Left renal pelvis (tissue), 4 donors: Measurements from ENCODE around the gene ANP32E. TPM values are rescaled to one million over a fixed set of nuclear protein-coding genes. Genes with fewer than 3 reads are reported as not detected.

ENCODE experiments used
- DNase-seq, 4 donors: peaks; one replicate each; pipeline ENCODE4 v3.0.0-alpha.2; 2013; ENCODE audit warnings: low read depth in 4 of 4, low spot score in 3 of 4
- polyA plus RNA-seq, 4 donors: library from polyadenylated mRNA; unstranded; fragments of 120-200 nt; gene quantifications; one replicate each; pipeline ENCODE4 v1.2.1, GENCODE V29; 2013; ENCODE audit not compliant: insufficient read length in 4 of 4

ANP32E gene
- polyA plus RNA-seq = 100 to 1,000 TPM in 3 of 4 donors, 10 to 100 TPM in 1; 68.0 to 142 (median 115) TPM

DNA sequence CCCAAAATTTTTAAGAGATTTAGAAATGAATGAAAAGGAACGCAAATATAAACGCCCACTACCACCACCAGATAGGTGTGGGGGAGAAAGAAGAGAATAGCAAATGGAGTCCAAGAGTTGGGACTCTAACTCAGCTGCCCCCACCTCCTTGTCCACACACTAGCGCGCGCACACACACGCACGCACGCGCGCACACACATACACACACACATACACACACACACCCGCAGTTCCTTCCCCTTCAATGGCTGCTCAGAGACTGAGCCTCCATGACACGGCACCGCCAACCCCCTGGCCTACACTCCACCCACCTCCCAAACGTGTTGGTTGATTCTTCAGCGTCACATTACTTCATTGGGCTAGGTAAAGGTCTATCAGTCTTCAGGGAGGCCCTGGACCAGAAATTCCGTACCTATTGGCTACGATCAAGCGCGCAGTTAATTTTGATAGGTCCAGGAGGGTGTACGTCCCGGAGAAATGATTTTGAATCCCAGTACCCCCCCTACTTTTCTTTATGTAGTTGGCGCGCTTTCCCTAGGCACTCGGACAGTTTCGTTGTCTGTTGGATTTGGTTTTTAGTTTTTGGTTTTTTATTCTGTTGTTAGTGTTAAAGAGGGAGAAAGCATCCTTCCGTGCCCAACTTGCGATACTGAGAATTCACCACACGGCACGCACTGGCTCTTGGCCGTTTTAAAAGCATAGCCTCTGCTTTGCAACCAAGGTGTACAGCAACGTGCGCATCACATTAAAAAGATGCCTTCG lies at the start of gene ANP32E:
ANP32E (minus strand) TSS at position 261 of the 762 bp plus-strand sequence. CDS start 326 bp downstream, outside the sequence.
- DNase-seq = peak; percentile 95 to 99 (median 96)

DNA sequence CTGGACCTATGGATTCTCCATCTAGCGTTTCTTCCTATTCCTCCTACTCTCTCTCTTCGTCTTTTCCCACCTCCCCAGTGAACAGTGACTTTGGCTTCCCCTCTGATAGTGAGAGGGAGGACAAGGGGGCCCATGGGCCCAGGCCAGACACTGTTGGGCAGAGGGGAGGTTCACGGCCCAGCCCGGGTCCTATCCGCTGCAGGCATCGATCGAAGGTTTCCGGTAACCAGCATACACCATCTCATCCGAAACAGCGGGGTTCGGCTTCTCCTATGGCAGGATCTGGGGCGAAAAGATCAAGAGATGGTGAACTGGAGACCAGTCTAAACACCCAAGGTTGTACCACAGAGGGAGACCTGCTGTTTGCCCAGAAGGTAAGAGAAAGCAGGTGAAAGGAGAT lies 47.3 kb upstream of the ANP32E start:
- DNase-seq = no peak

DNA sequence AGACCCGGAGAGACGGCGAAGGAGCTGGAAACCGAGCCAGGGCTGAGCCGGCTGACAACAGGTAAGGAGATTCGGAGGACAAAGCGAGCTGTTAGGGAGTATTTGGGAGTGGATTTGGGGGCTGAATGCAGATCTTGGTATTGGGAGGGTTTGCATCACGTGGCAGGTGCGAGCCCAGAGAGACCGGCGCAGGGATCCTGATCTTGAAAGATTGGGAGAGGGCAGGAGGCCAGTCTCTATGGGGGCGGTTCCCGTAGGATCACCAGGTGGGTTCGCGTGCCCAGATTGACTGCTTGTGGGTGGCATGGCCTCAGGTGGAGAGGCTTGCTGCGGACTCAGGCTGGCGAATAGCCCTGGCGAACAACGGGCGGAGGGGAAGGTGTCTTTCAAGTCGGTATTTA lies 46.6 kb upstream of the ANP32E start:
- no peak for DNase-seq

DNA sequence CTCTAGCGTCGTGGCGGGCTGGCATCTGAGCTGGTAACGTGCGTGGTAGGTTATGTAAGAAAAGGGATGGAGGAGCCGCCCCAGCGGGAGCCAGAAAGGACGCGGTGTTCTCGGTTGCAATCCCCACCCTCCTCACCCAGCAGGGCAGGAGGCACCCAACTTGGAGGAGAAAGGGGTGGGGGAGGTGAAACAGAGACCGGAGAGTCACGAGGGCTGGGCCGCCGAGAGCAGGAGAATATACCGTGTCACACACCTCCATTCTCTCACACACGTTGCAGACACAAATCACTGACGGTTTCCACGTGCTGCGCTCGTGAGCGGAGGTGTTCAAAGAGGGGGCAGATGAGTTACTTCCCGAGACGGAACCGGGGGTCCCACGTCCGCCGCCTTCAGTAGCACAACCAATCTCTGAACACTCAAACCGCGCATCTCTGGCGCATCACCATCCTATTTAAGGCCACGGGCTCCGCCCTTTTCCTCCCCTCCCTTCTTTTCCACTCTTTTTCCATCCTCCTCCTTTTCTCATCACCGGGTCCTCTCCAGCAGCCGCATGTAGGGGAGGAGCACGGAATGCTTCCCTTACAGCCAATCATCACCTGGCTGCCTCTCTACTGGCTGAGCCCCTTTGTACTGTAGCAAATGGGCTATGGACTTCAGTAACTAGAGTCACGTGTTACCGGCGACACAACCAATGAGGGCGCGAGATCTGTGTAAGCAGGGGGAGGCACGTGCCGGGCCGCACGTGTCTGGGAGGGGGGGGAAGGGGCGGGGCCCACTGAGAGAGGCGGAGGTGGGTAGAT lies 46.0 kb upstream of the ANP32E start, which contains the start of gene CIART:
CIART (plus strand) TSS at position 797 of the 800 bp plus-strand sequence. CDS start 714 bp downstream, outside the sequence.
- DNase-seq = peak; percentile 90 to 96 (median 92)

DNA sequence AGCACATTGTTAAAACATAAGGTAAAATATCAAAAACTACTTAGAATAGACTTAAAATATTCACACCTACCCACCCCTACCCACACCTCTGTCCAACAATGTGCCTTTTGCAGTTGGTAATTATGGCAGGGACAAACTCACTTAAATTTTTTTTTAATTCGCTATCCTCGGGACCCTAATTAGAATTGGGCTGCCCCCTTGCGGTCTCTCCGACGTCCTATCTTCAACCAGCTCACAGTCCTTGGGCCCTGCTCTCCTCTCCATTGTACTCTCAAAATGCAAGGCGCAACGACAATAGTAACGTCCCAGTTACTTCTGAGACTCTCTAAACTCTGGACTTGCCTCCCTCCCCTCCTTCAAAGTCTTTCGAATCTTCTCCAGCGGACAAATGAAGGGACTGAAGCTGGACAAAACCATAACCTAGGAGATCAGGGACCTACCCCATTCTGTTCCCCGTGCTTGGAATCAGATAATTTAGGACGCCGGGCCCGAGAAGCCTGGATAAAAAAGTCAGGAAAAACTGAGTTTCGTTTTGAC lies 45.4 kb upstream of the ANP32E start:
- peak in 1 of 4 donors; percentile 36 for DNase-seq

DNA sequence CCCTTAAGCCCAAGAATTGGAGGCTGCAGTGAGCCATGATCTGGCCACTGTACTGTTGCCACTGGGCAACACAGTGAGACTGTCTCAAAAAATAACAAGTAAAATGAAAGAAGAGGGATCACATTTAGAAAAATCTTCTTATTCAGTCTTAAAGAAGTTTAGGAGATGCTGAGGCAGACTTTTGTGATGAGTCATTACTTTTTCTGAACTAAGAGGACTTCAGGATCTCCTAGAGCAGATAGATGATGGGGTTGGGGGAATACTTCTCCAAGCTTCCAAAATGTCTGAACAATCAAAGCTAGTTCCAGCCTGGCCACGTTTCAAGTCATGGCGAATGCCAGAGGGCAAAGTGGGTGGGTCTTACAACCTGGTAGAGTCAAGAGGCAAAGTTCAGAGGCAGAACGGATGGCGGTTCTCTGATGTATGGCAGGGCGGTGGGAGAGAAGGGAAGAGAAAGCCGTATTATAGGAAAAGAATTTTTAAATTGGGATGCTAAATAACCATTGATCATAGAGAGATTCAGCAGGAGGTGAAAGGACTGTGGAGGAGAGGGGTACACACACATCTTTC lies 44.3 kb upstream of the ANP32E start:
- no peak for DNase-seq

DNA sequence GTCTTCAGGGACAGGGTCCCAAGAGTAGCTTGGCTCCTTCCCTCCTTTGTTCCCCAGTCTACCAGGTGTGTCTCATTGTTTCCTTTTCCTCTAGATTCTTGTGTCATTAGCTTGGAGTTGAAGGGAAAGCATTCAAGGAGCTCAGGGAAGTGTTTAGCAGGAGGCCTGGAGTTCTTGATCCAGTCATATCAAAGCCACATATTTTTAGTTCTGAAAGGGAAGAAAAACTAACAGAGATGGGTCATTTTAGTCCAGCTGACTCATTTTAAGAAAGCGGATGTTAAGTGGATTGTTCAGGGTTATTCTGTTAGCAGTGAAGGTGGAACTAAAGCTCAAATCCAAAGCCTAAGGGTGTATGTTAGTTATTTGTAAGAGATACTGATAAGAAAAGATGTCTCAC lies 37.4 kb upstream of the ANP32E start:
- DNase-seq = no peak

DNA sequence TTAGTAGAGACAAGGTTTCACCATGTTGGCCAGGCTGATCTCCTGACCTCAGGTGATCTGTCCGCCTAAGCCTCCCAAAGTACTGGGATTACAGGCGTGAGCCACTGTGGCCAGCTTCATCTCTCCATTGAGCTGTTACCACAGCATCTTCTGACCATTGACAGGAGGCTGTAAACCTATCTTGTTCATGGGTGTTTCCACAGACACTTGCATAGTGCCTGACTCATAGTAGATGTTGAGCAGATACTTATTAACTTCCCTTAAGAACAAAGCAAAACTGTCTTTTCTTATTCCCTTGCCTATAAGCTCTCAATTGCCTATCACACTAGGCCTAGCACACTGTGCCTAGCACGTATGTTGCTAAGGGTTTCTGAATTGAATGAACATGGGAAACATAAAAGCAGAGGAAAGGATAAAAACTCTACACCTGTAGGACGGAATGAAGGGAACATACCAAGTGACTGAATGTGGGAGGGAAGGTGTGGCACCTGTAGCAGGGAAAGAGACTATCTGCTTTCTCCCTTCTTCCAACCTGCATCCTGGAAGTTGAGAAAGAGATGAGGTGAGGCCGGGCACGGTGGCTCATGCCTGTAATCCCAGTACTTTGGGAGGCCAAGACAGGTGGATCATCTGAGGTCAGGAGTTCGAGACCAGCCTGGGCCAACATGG lies 35.5 kb upstream of the ANP32E start:
- no peak for DNase-seq

DNA sequence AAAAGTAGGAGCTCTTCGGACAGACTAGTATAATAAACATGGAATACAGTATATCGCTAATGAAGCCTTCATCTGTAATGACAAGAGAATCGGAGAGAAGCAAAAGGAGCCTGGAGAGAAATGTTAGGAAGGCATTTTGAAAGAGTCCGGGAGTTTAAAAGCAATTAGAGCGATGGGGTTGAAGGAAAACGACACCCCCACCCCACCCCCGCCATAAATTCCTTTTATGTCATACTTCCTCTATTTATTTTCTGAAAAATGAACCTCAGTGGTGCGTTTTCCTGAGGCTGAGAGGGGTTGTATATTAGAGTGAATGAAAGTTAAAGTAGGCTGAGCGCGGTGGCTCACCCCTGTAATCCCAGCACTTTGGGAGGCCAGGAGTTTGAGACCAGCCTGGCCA lies 33.5 kb upstream of the ANP32E start:
- DNase-seq = no peak

DNA sequence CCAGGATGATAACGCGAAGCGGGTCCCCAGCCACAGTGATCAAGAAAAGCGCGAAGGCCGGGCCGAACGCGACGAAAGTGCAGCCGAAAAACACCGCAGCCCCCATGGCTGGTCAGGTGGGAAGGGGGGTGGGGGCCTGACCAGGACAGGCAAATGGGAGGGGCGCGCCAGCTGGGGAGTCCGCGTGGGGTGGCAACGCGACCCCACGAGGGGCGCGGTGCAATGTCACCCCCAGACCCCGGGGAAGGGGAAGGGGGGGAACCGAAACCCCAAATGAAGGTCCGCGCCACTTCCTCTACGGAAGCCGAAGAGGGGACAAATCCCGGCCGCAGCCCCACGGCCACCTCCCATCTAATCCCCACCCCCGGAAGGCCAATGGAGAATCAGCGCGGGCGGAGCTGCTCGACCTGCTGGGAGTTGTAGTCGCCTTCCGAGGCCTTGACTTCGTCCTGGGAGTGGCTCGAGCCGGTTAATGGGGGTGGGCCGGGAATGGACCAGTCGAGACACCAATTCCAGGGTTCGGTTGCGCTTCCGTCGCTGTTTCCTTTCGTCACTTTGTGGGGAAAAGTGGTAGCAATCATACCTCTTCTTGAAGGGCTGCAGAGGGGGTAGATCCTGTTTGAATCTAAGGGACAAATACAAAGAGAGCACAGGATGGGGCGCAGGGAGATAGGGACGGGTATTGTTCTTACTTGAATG lies 32.9 kb upstream of the ANP32E start, which contains the start of gene APH1A:
APH1A (minus strand) TSS at position 312 of the 699 bp plus-strand sequence; CDS start at position 106, 206 bp downstream.
- DNase-seq = peak; percentile 91 to 96 (median 94)

DNA sequence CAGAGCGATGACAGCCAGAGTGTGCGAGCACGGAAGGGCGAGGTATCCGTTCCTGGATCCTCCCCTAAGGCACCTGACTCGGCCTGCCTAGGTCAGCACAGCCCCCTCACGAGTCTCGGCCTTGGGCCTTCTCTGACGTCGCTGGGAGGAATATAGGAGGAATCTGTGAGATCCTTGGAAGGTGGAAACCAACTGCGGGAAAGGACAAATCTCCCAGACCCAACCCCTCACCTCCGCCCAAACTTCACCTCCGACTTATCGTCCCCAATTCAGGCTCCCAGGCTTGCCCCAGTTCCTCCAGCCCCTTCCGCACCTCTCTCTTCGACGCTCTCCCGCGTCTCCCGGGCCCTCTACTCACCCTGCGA lies 32.4 kb upstream of the ANP32E start:
- DNase-seq = no peak

DNA sequence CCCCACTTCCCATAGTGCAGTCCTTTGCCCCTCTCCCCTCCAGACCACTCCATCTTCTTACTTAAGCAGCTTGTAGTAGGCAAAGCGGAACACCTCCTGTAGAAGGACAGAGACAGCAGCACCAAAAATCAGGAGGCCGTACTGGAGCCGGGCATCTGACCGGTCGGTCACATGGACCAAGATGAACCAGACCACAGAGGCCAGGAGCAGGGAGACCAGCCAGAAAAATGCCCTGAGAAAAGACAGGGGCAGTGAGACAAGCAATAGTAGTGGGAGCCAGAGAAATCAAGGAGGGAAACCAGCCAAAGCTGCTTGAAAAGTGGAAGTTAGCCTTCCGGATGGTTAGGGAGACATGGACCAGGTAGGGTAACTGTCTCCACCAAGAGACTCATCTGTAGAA lies 32.0 kb upstream of the ANP32E start:
- DNase-seq = no peak

DNA sequence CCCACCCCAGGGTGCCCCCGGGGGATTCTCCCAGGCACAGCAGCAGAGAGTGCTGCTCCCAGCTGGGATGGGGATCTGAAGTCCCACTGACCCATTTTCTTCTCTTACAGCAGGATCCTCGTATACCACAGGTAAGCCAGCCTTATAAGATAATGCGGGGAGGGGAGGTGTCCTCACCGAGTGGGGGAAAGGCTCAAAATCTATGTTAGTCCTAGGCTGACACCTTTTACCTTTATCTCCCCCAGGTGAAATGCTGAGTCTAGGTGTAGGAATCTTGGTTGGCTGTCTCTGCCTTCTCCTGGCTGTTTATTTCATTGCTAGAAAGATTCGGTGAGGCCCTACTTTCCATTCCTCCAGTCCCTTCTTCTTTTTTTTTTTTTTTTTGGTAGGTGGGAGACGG lies 27.6 kb upstream of the ANP32E start:
- DNase-seq = no peak

DNA sequence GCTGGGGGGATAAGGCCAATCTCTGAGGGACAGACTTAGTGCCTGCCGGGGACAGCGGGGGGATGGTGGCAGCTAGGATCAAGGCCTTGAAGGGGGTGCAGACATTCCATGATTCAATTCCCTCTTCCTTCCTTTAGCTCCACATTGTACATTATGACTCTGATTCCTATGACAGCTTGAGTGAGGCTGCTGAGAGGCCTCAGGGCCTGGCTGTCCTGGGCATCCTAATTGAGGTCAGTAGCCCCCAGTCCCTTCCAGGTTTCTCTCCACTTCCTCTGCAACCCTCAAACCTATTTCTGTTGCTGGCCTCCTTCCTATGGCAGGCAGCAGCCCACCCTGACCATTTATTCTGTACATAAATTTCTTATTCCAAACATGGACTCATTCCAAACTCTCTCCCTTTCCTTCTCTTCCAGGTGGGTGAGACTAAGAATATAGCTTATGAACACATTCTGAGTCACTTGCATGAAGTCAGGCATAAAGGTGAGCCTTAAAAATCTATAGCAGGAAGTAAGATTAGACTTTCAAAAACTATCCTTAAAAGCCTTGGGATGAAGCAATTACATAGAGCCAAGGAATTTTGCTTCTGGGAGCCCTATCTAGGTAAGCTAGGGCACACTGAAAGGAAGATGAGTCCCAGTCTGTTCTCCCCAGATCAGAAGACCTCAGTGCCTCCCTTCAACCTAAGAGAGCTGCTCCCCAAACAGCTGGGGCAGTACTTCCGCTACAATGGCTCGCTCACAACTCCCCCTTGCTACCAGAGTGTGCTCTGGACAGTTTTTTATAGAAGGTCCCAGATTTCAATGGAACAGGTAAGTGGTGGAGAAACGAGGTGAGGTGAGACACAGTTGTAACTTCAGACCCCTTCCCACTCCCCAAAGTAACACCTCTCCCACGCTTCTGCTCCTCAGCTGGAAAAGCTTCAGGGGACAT lies 26.7 kb upstream of the ANP32E start:
- DNase-seq = no peak

DNA sequence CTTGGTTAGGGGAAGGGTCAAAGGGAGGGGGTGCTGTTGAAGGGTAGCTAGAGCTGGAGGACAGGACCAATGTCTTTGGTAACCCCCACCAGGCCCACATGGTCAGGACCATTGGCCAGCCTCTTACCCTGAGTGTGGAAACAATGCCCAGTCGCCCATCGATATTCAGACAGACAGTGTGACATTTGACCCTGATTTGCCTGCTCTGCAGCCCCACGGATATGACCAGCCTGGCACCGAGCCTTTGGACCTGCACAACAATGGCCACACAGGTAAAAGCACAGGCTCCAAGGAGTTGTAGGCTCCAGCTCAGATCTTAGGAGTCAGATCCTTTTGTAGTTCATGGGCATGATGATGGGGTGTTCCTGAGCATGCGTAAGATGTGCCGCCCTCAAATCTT lies 25.5 kb upstream of the ANP32E start:
- DNase-seq = no peak

DNA sequence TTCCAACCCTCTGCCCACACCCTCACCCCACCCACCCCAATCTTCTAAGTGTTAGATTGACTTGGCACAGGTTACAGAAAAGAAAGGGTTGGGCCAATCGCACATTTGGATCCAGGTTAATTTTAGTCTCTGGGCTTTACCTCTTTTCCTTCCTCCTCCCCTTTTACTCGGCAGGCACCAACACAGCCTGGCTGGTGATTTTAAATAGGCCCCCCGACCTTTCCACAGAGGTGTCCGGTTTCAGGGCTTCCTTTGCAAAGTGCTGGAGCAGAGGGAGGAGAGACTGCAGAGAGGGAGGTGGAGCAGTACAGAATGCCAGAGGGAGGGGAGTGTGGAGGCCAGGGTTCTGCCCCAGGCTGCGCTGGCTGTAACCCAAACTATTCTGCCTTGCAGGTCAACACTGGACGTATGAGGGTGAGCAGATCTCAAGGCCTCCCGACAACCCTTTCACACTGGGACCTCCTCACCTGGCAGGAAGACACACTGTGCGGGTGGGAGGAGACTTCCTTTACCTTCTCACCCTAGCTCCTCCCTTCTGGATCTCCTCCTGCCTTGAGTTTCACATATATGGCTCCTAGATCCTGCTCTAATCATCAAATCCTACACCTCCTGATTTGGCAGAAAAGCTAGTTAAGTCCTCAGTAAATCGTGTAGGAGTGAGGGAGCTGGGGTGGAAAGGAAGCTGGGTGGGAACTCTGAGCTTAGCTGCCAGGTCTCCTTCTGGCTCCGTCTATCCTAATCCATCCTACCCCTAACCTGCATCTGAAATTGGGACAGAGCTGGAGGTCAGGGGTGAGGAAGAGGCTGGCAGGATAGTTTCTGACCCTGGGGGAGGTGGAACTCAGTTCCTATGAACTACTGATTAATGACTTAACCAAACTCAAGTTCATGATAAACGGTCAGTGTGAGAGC lies 24.1 kb upstream of the ANP32E start:
- DNase-seq = peak in 2 of 4 donors; percentile 66 to 76

DNA sequence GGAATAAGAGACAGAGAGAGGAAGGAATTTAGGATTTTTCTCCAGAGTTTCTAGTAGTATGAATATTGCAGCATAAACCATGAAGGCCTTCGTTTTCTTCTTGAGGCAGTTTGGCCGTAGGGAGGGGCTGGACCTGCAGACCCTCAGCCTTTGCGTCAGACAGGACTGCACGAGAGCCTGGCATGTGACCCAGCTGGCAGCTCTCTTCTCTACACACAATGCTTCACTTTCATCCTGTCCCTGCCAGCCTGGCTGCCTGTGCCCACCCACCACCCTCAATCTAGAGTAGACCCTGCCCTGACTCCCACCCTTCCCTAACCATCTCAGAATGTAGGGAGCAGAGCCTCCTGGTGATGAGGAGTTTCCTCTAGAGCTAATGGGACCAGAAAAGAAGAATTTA lies 23.3 kb upstream of the ANP32E start:
- DNase-seq = no peak
